ENCODE measurements around the gene PRKD3.

PRKD3 gene

DNA sequence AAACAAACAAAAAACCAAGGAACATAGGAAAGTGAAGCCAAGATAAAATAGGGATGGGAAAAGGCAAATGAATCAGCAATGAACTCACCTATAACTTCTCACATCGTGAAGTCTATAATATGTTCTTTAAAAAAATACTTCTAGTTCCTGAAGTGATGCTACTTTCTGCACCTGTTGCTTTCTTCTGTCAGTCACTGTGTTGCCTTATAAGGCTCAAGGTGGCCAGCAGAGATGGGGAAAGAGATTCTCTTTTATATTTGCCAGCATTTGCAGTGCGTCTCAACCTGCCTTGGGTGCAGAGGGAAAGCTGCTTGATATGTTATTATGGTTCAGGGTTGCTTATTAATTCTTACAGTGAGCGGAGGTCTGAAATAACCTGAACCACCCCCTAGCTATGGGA lies 33.8 kb upstream of the PRKD3 start:
- Histone ChIP-seq H3K4me1 (ENCODE audit: insufficient read depth, poor library complexity, severe bottlenecking) (peaks cover 9% of the 10 kb centered on the region), H3K27me3 (ENCODE audit: insufficient read depth, poor library complexity, severe bottlenecking) (no peaks in the 10 kb centered on the region), H3K4me3 (ENCODE audit: severe bottlenecking) (no peak overlapping the region), H3K27ac (ENCODE audit: poor library complexity, severe bottlenecking) (no peak overlapping the region), H3K36me3 (ENCODE audit: low read depth) (no peaks in the 10 kb centered on the region), H3K9me3 (ENCODE audit: severe bottlenecking) (no peaks in the 10 kb centered on the region)
- TF ChIP-seq CTCF (IDR thresholded peaks at IDR 0.05; ENCODE audit: poor library complexity, severe bottlenecking), result no peak
- no peak for DNase-seq (ENCODE audit: low spot score)
- ATAC-seq (ENCODE audit: low read depth), result no peak

GRCh38 chr2:37357530-37357929 lies 32.9 kb upstream of the PRKD3 start:
- Histone ChIP-seq H3K27me3 (ENCODE audit: insufficient read depth, poor library complexity, severe bottlenecking) (no peaks in the 10 kb centered on the region), H3K4me1 (ENCODE audit: insufficient read depth, poor library complexity, severe bottlenecking) (peaks cover 9% of the 10 kb centered on the region), H3K27ac (ENCODE audit: poor library complexity, severe bottlenecking) (no peak overlapping the region), H3K36me3 (ENCODE audit: low read depth) (no peaks in the 10 kb centered on the region), H3K9me3 (ENCODE audit: severe bottlenecking) (no peaks in the 10 kb centered on the region), H3K4me3 (ENCODE audit: severe bottlenecking) (no peak overlapping the region)
- no peak for TF ChIP-seq CTCF (IDR thresholded peaks at IDR 0.05; ENCODE audit: poor library complexity, severe bottlenecking)
- DNase-seq (ENCODE audit: low spot score), result no peak
- ATAC-seq (ENCODE audit: low read depth), result no peak

DNA sequence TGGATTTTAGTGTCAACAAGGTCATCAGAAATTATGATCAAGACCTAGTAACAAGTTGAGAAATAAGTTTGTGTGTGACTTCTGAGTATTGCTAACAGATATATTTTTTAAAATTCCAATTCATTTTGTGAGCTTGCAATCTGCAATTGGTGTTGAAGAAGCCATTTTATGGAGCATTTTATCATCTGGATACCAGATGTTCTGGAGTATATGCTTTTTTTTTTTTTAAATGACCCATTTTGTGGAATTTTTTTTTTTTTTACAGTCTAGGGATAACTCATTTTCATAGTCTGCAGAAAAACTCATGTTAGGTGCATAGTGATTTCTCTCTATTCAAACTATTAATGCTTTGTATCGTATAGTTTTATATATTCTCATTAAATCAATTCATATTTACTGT lies 32.4 kb upstream of the PRKD3 start:
- no peaks in the 10 kb centered on the region for H3K27me3 ChIP-seq (ENCODE audit: insufficient read depth, poor library complexity, severe bottlenecking)
- no peak for DNase-seq (ENCODE audit: low spot score)
- no peak overlapping the region for H3K4me3 ChIP-seq (ENCODE audit: severe bottlenecking)
- H3K27ac ChIP-seq (ENCODE audit: poor library complexity, severe bottlenecking), result no peak overlapping the region
- H3K36me3 ChIP-seq (ENCODE audit: low read depth), result no peaks in the 10 kb centered on the region
- no peak for TF ChIP-seq CTCF (IDR thresholded peaks at IDR 0.05; ENCODE audit: poor library complexity, severe bottlenecking)
- H3K9me3 ChIP-seq (ENCODE audit: severe bottlenecking), result no peaks in the 10 kb centered on the region
- peaks cover 9% of the 10 kb centered on the region for H3K4me1 ChIP-seq (ENCODE audit: insufficient read depth, poor library complexity, severe bottlenecking)
- ATAC-seq (ENCODE audit: low read depth), result no peak

GRCh38 chr2:37356299-37356698 lies 31.7 kb upstream of the PRKD3 start:
- H3K27me3 ChIP-seq (ENCODE audit: insufficient read depth, poor library complexity, severe bottlenecking), result no peaks in the 10 kb centered on the region
- ATAC-seq (ENCODE audit: low read depth), result no peak
- H3K27ac ChIP-seq (ENCODE audit: poor library complexity, severe bottlenecking), result no peak overlapping the region
- TF ChIP-seq CTCF (IDR thresholded peaks at IDR 0.05; ENCODE audit: poor library complexity, severe bottlenecking), result no peak
- peaks cover 6% of the 10 kb centered on the region for H3K4me1 ChIP-seq (ENCODE audit: insufficient read depth, poor library complexity, severe bottlenecking)
- H3K4me3 ChIP-seq (ENCODE audit: severe bottlenecking), result no peak overlapping the region
- no peaks in the 10 kb centered on the region for H3K9me3 ChIP-seq (ENCODE audit: severe bottlenecking)
- no peak for DNase-seq (ENCODE audit: low spot score)
- no peaks in the 10 kb centered on the region for H3K36me3 ChIP-seq (ENCODE audit: low read depth)

DNA sequence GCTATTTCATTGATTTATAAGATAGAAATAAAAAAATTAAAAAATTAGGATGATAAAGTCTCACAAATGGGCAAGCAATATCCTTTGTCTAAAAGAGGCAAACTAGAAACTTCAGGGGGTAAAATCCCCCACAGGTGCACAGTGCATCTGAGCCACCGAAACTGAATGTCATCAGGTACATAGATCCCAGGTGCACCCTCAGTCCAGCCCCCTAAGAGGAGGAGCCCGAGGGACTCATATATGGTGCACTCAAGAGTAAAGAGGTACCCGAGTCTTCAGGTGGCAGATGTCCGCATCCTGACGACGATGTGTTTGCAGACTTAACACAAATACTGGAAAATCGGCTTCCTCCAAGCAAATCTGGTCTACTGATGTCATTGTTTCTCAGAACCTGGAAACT lies 31.1 kb upstream of the PRKD3 start:
- no peak for DNase-seq (ENCODE audit: low spot score)
- Histone ChIP-seq H3K9me3 (ENCODE audit: severe bottlenecking) (no peaks in the 10 kb centered on the region), H3K27me3 (ENCODE audit: insufficient read depth, poor library complexity, severe bottlenecking) (no peaks in the 10 kb centered on the region), H3K4me1 (ENCODE audit: insufficient read depth, poor library complexity, severe bottlenecking) (peaks cover 6% of the 10 kb centered on the region), H3K4me3 (ENCODE audit: severe bottlenecking) (no peak overlapping the region), H3K36me3 (ENCODE audit: low read depth) (no peaks in the 10 kb centered on the region), H3K27ac (ENCODE audit: poor library complexity, severe bottlenecking) (no peak overlapping the region)
- no peak for TF ChIP-seq CTCF (IDR thresholded peaks at IDR 0.05; ENCODE audit: poor library complexity, severe bottlenecking)
- no peak for ATAC-seq (ENCODE audit: low read depth)

Measured in RWPE2 (cell line).